Caco-2 (cell line): ENCODE data around the gene NECTIN1. TPM values are rescaled to one million over a fixed set of nuclear protein-coding genes. Genes with fewer than 3 reads are reported as not detected.

Experiments
- BruUV-seq: library from RNA; stranded (reverse); fragments of 400-500 nt; replicated peaks from 2 replicates; lab custom pipeline; 2021; lab: Mats Ljungman, UMichigan
- CTCF ChIA-PET: fragments of 300-600 bp; sonication (Branson Sonifier 250); formaldehyde crosslinking; loops from one replicate; lab custom pipeline; 2022; ENCODE audit warnings: antibody characterized with exemption; lab: Charles Lee
- POLR2A ChIA-PET: fragments of 300-600 bp; sonication (Branson Sonifier 250); formaldehyde crosslinking; loops from one replicate; lab custom pipeline; 2022; ENCODE audit warnings: antibody characterized with exemption; lab: Charles Lee
- DNase-seq, 2 experiments: peaks; one replicate each; pipeline versions ENCODE4 v3.0.0 to v3.0.0-alpha.2; 2020 to 2022
- H3K27me3 ChIP-seq: replicated peaks from 2 replicates; pipeline ENCODE4 v1.6.0; 2011; ENCODE audit warnings: low read length; ENCODE audit not compliant: control insufficient read depth, insufficient read depth
- H3K36me3 ChIP-seq: 2 replicates; pipeline ENCODE4 v1.5.1; 2011; ENCODE audit warnings: low read length; ENCODE audit not compliant: control insufficient read depth, insufficient read depth
- H3K4me1 ChIP-seq: fragments of 250-450 bp; sonication (Bioruptor Pico); 2 replicates; pipeline ENCODE4 v1.5.1; 2020; ENCODE audit warnings: mild to moderate bottlenecking
- H3K4me3 ChIP-seq: 2 replicates; pipeline ENCODE4 v1.5.1; 2011; ENCODE audit warnings: low read depth, mild to moderate bottlenecking, control low read depth, low read length
- H3K9me3 ChIP-seq: fragments of 250-450 bp; sonication (Bioruptor Pico); 2 replicates; pipeline ENCODE4 v1.5.1; 2020; ENCODE audit warnings: mild to moderate bottlenecking, moderate library complexity
- H3K27ac Mint-ChIP-seq: one replicate; pipeline ENCODE4 v1.8.0; 2022; ENCODE audit warnings: mixed read lengths; ENCODE audit not compliant: unreplicated experiment
- H3K27me3 Mint-ChIP-seq: one replicate; pipeline ENCODE4 v1.8.0; 2022; ENCODE audit warnings: mixed read lengths; ENCODE audit not compliant: insufficient read depth, unreplicated experiment
- H3K36me3 Mint-ChIP-seq: one replicate; pipeline ENCODE4 v1.8.0; 2022; ENCODE audit warnings: mild to moderate bottlenecking, mixed read lengths; ENCODE audit not compliant: insufficient read depth, unreplicated experiment
- H3K4me1 Mint-ChIP-seq: one replicate; pipeline ENCODE4 v1.8.0; 2022; ENCODE audit warnings: low read depth, mixed read lengths; ENCODE audit not compliant: unreplicated experiment
- H3K4me3 Mint-ChIP-seq: one replicate; pipeline ENCODE4 v1.8.0; 2022; ENCODE audit warnings: mild to moderate bottlenecking, moderate library complexity, mixed read lengths; ENCODE audit not compliant: unreplicated experiment
- H3K9me3 Mint-ChIP-seq: one replicate; pipeline ENCODE4 v1.8.0; 2022; ENCODE audit warnings: mixed read lengths; ENCODE audit not compliant: unreplicated experiment
- intact Hi-C: fragments of 100-400 bp; cut with micrococcal nuclease; formaldehyde crosslinking; loops from one replicate; pipeline ENCODE4 v1.10.0; 2022; ENCODE audit not compliant: unreplicated experiment
- total RNA-seq: library from RNA; stranded (reverse); gene quantifications from 2 replicates; pipeline ENCODE4 v1.2.3, GENCODE V29; 2022
- TF ChIP-seq, protein P1 (sequence below), 2 experiments: fragments of 200-600 bp in 1 of 2; IDR thresholded peaks; 1 replicate in 1 of 2; 2 replicates in 1 of 2; pipeline versions ENCODE4 v1.5.1 to v1.8.0; 2011 to 2022; ENCODE audit warnings: antibody characterized with exemption in 1 of 2, control low read depth in 1 of 2, inconsistent platforms in 1 of 2, low read depth in 1 of 2, low read length in 1 of 2, mild to moderate bottlenecking in 1 of 2, moderate library complexity in 1 of 2; ENCODE audit not compliant: insufficient read depth in 1 of 2, severe bottlenecking in 1 of 2, unreplicated experiment in 1 of 2

NECTIN1 gene
- total RNA-seq, 1 experiment from 2014 or later = 60.1 TPM

DNA sequence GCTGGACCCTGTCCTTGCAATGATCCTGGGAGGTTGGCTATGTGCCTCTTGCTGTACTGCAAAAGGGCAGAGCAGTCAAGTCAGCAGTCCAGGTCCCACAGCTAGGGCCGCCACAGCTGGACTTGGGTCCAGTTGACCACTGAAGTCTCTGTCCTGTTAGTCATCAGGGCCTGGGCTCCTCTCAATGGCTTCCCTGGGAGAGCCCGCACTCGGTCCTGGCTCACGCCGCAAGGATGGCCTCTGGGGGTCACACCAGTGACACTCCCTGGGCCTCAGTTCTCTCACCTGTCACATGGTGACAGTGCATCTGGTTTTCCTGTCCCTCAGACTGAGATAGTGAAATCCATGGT is 85.1 kb downstream of the NECTIN1 start:
- Histone ChIP-seq H3K4me3 (no peak overlapping the region), H3K27me3 (no peaks in the 10 kb centered on the region), H3K4me1 (no peaks in the 10 kb centered on the region), H3K9me3 (no peaks in the 10 kb centered on the region), H3K36me3 (no peaks in the 10 kb centered on the region)
- CTCF ChIA-PET = no interaction called here
- H3K36me3 Mint-ChIP-seq = no peaks in the 10 kb centered on the region
- no peaks in the 10 kb centered on the region for H3K4me1 Mint-ChIP-seq
- intact Hi-C loops = no loop called here
- POLR2A ChIA-PET = no interaction called here
- H3K27ac Mint-ChIP-seq = no peak overlapping the region
- H3K27me3 Mint-ChIP-seq = no peaks in the 10 kb centered on the region
- DNase-seq = no peak
- H3K4me3 Mint-ChIP-seq = no peak overlapping the region
- H3K9me3 Mint-ChIP-seq = no peaks in the 10 kb centered on the region
- TF ChIP-seq, protein P1, sequence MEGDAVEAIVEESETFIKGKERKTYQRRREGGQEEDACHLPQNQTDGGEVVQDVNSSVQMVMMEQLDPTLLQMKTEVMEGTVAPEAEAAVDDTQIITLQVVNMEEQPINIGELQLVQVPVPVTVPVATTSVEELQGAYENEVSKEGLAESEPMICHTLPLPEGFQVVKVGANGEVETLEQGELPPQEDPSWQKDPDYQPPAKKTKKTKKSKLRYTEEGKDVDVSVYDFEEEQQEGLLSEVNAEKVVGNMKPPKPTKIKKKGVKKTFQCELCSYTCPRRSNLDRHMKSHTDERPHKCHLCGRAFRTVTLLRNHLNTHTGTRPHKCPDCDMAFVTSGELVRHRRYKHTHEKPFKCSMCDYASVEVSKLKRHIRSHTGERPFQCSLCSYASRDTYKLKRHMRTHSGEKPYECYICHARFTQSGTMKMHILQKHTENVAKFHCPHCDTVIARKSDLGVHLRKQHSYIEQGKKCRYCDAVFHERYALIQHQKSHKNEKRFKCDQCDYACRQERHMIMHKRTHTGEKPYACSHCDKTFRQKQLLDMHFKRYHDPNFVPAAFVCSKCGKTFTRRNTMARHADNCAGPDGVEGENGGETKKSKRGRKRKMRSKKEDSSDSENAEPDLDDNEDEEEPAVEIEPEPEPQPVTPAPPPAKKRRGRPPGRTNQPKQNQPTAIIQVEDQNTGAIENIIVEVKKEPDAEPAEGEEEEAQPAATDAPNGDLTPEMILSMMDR (IDR thresholded peaks at IDR 0.05; ENCODE audit: insufficient read depth in 1 of 2, low read depth in 1 of 2, low read length in 1 of 2, severe bottlenecking in 1 of 2, unreplicated experiment in 1 of 2) = no peak
- BruUV-seq = no TSS peak

DNA sequence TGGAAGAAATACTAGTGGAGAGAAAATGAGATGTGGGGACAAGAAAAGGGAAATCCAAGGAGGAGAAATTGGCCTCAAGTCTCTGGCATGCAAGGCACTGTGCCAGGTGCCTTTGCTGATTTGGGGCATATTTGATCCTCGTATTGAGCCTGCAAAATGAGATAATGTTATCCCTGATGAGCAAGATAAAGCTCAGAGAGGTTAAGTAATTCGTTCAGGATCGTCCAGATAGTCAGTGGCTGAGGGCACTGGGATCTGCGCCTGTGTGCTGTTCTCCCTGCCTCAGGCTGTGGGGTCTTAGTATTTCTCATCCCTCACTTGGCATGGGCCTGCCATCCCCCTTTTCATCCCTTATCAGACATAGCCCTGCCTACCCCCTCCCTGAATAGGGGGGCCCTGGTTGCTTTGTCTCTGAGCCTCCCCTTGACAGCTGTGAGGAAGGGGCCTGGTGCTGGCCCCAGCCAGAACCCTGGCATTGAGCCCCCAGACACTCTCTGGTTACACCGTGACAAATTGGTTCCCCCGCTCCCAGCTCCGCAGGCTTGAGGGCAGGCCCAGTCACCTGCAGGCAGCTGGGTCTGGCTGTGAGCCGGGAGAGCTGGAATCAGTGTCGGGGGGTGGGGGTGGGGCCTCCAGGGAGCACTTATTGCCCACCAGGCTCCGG is 85.7 kb downstream of the NECTIN1 start:
- no peak overlapping the region for H3K4me3 ChIP-seq
- no TSS peak for BruUV-seq
- ChIA-PET CTCF (no interaction called here), POLR2A (no interaction called here)
- H3K9me3 ChIP-seq = no peaks in the 10 kb centered on the region
- intact Hi-C loops = no loop called here
- no peaks in the 10 kb centered on the region for H3K27me3 ChIP-seq
- TF ChIP-seq, protein P1 (IDR thresholded peaks at IDR 0.05; ENCODE audit: insufficient read depth in 1 of 2, low read depth in 1 of 2, low read length in 1 of 2, severe bottlenecking in 1 of 2, unreplicated experiment in 1 of 2) = no peak
- no peaks in the 10 kb centered on the region for H3K27me3 Mint-ChIP-seq
- no peaks in the 10 kb centered on the region for H3K36me3 Mint-ChIP-seq
- no peaks in the 10 kb centered on the region for H3K9me3 Mint-ChIP-seq
- no peak for DNase-seq
- no peaks in the 10 kb centered on the region for H3K36me3 ChIP-seq
- no peak overlapping the region for H3K4me3 Mint-ChIP-seq
- H3K4me1 Mint-ChIP-seq = no peaks in the 10 kb centered on the region
- no peak overlapping the region for H3K27ac Mint-ChIP-seq
- H3K4me1 ChIP-seq = no peaks in the 10 kb centered on the region

GRCh38 chr11:119641983-119642745 is 86.8 kb downstream of the NECTIN1 start:
- Histone ChIP-seq H3K4me3 (no peak overlapping the region), H3K9me3 (no peaks in the 10 kb centered on the region), H3K27me3 (no peaks in the 10 kb centered on the region), H3K36me3 (no peaks in the 10 kb centered on the region), H3K4me1 (no peaks in the 10 kb centered on the region)
- Mint-ChIP-seq H3K4me1 (no peaks in the 10 kb centered on the region), H3K36me3 (no peaks in the 10 kb centered on the region), H3K27ac (no peak overlapping the region), H3K9me3 (no peaks in the 10 kb centered on the region), H3K27me3 (no peaks in the 10 kb centered on the region), H3K4me3 (no peak overlapping the region)
- TF ChIP-seq, protein P1 (IDR thresholded peaks at IDR 0.05; ENCODE audit: insufficient read depth in 1 of 2, low read depth in 1 of 2, low read length in 1 of 2, severe bottlenecking in 1 of 2, unreplicated experiment in 1 of 2) = peak; percentile 83 to 85
- DNase-seq = peak in 1 of 2 experiments; percentile 59
- no TSS peak for BruUV-seq
- ChIA-PET CTCF (interaction anchor here (0.6 to 1.4 kb wide), 16 partner anchors 11 to 1313 kb away, joined by 3 to 9 read pairs (median 4); partner anchors contain the start of gene NECTIN1), POLR2A (no interaction called here)
- intact Hi-C loops = loop anchor here (1.0 kb wide), 4 partner anchors 87 to 466 kb away; partner anchors contain the start of gene NECTIN1
